Loucy (cell line): ENCODE measurements around the gene C12orf57.
A peak's percentile ranks its signal among the peaks of the same experiment; 100 is the strongest.

ENCODE experiments used
- H2AFZ ChIP-seq: fragments of 200-600 bp; sonication (generic); 2 replicates; pipeline ENCODE4 v1.6.0; 2016; ENCODE audit warnings: antibody characterized with exemption, mild to moderate bottlenecking, low read length, moderate library complexity
- H3F3A ChIP-seq: fragments of 200-600 bp; 2 replicates; pipeline ENCODE4 v1.6.0; 2016; ENCODE audit warnings: antibody characterized with exemption, low read depth, mild to moderate bottlenecking
- H3K27me3 ChIP-seq: fragments of 200-600 bp; sonication (generic); 2 replicates; pipeline ENCODE4 v1.6.1; 2014; ENCODE audit warnings: low read length, mild to moderate bottlenecking; ENCODE audit not compliant: insufficient read depth, poor library complexity, severe bottlenecking
- H3K36me3 ChIP-seq: fragments of 200-600 bp; sonication (generic); 2 replicates; pipeline ENCODE4 v1.6.1; 2016; ENCODE audit warnings: low read length; ENCODE audit not compliant: insufficient read depth
- H3K4me1 ChIP-seq: fragments of 200-600 bp; sonication (generic); 2 replicates; pipeline ENCODE4 v1.5.1; 2014; ENCODE audit warnings: low read length, mild to moderate bottlenecking; ENCODE audit not compliant: insufficient read depth, poor library complexity, severe bottlenecking
- H3K4me2 ChIP-seq: fragments of 200-600 bp; sonication (generic); 2 replicates; pipeline ENCODE4 v1.6.0; 2014; ENCODE audit warnings: antibody characterized with exemption, low read length, low read depth, mild to moderate bottlenecking; ENCODE audit not compliant: poor library complexity, severe bottlenecking
- H3K4me3 ChIP-seq: fragments of 200-600 bp; sonication (generic); 2 replicates; pipeline ENCODE4 v1.5.1; 2014; ENCODE audit warnings: low read length, mild to moderate bottlenecking, mixed read lengths; ENCODE audit not compliant: poor library complexity, severe bottlenecking
- H3K79me2 ChIP-seq: fragments of 200-600 bp; sonication (generic); 2 replicates; pipeline ENCODE4 v1.6.1; 2014; ENCODE audit warnings: low read length; ENCODE audit not compliant: insufficient read depth
- H3K9ac ChIP-seq: fragments of 200-600 bp; sonication (generic); 2 replicates; pipeline ENCODE4 v1.6.0; 2014; ENCODE audit warnings: mild to moderate bottlenecking, low read depth, low read length, moderate library complexity; ENCODE audit not compliant: poor library complexity, severe bottlenecking
- H3K9me2 ChIP-seq: fragments of 200-600 bp; sonication (generic); replicated peaks from 2 replicates; pipeline ENCODE4 v1.6.1; 2016; ENCODE audit warnings: low read depth, low read length, mixed read lengths
- H3K9me3 ChIP-seq: fragments of 200-600 bp; sonication (generic); 2 replicates; pipeline ENCODE4 v1.6.1; 2014; ENCODE audit warnings: mild to moderate bottlenecking, antibody characterized with exemption, low read length, low read depth; ENCODE audit not compliant: insufficient read depth
- H4K20me1 ChIP-seq: fragments of 200-600 bp; sonication (generic); 2 replicates; pipeline ENCODE4 v1.6.0; 2014; ENCODE audit warnings: antibody characterized with exemption, low read length, mild to moderate bottlenecking; ENCODE audit not compliant: insufficient read depth, poor library complexity, severe bottlenecking
- EZH2phosphoT487 ChIP-seq: fragments of 200-600 bp; IDR thresholded peaks from 2 replicates; pipeline ENCODE4 v1.6.1; 2018; ENCODE audit warnings: antibody characterized with exemption, mild to moderate bottlenecking, moderate library complexity, borderline replicate concordance
- TF ChIP-seq, protein P1 (sequence below): fragments of 200-600 bp; sonication (generic); conservative IDR thresholded peaks from 2 replicates; pipeline ENCODE4 v1.5.1; 2014; ENCODE audit warnings: mild to moderate bottlenecking, antibody characterized with exemption, low read length

Gene C12orf57

GRCh38 chr12:6954316-6955107, 10.7 kb downstream of the C12orf57 start:
- no peak overlapping the region for H2AFZ ChIP-seq
- H4K20me1 ChIP-seq: no peaks in the 10 kb centered on the region
- H3K9me2 ChIP-seq: no peaks in the 10 kb centered on the region
- no peaks in the 10 kb centered on the region for H3K9me3 ChIP-seq
- H3K79me2 ChIP-seq: peaks cover 91% of the 10 kb centered on the region
- peak overlapping the region; percentile 97 for H3K9ac ChIP-seq
- peak overlapping the region; percentile 97 for H3K4me2 ChIP-seq
- peak overlapping the region; percentile 91 for H3K4me3 ChIP-seq
- no peaks in the 10 kb centered on the region for H3K27me3 ChIP-seq
- no peak for TF ChIP-seq EZH2phosphoT487
- TF ChIP-seq, protein P1, sequence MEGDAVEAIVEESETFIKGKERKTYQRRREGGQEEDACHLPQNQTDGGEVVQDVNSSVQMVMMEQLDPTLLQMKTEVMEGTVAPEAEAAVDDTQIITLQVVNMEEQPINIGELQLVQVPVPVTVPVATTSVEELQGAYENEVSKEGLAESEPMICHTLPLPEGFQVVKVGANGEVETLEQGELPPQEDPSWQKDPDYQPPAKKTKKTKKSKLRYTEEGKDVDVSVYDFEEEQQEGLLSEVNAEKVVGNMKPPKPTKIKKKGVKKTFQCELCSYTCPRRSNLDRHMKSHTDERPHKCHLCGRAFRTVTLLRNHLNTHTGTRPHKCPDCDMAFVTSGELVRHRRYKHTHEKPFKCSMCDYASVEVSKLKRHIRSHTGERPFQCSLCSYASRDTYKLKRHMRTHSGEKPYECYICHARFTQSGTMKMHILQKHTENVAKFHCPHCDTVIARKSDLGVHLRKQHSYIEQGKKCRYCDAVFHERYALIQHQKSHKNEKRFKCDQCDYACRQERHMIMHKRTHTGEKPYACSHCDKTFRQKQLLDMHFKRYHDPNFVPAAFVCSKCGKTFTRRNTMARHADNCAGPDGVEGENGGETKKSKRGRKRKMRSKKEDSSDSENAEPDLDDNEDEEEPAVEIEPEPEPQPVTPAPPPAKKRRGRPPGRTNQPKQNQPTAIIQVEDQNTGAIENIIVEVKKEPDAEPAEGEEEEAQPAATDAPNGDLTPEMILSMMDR: no peak
- H3F3A ChIP-seq: no peaks in the 10 kb centered on the region
- H3K4me1 ChIP-seq: peaks cover 83% of the 10 kb centered on the region
- no peaks in the 10 kb centered on the region for H3K36me3 ChIP-seq

- Histone ChIP-seq H4K20me1 (no peaks in the 10 kb centered on the region), H3K27me3 (no peaks in the 10 kb centered on the region), H3K79me2 (peaks cover 95% of the 10 kb centered on the region), H3K9me3 (no peaks in the 10 kb centered on the region), H3K4me2 (peak overlapping the region; percentile 97), H3K4me1 (peaks cover 87% of the 10 kb centered on the region), H2AFZ (no peak overlapping the region), H3K36me3 (no peaks in the 10 kb centered on the region), H3F3A (no peaks in the 10 kb centered on the region), H3K4me3 (peak overlapping the region; percentile 91), H3K9ac (peak overlapping the region; percentile 97), H3K9me2 (no peaks in the 10 kb centered on the region)
- no peak for TF ChIP-seq EZH2phosphoT487
- TF ChIP-seq, protein P1: no peak
These were observed 11.5 kb downstream of the C12orf57 start for GRCh38 chr12:6955108-6956020.

GRCh38 chr12:6956021-6956727, 12.4 kb downstream of the C12orf57 start:
- Histone ChIP-seq H3K27me3 (no peaks in the 10 kb centered on the region), H3K79me2 (peaks cover 89% of the 10 kb centered on the region), H3K36me3 (no peaks in the 10 kb centered on the region), H3K9ac (peak overlapping the region; percentile 97), H2AFZ (no peak overlapping the region), H3K4me1 (peaks cover 89% of the 10 kb centered on the region), H3F3A (no peaks in the 10 kb centered on the region), H3K9me2 (no peaks in the 10 kb centered on the region), H3K4me2 (peak overlapping the region; percentile 97), H3K9me3 (no peaks in the 10 kb centered on the region), H4K20me1 (no peaks in the 10 kb centered on the region), H3K4me3 (no peak overlapping the region)
- TF ChIP-seq EZH2phosphoT487: no peak
- TF ChIP-seq, protein P1: no peak
